GM21390 (cell line): Measurements from ENCODE around the gene PTCD1.

ENCODE experiments used
- ATAC-seq: cut with Tn5 transposase; IDR thresholded peaks from one replicate; pipeline ENCODE4 v1.9.1; 2021; ENCODE audit not compliant: unreplicated experiment

PTCD1 gene

GRCh38 chr7:99438573-99439480 is at the start of gene PTCD1, which contains the start of gene CPSF4:
Gene PTCD1 (minus strand): TSS chr7:99438798. CDS start chr7:99435242, 3,556 bp downstream.
Gene CPSF4 (plus strand): TSS chr7:99438943. CDS start chr7:99439083, 140 bp downstream.
- peak; percentile 86 for ATAC-seq

- ATAC-seq, result no peak
These were observed 46.5 kb upstream of the PTCD1 start for GRCh38 chr7:99485094-99485493.

GRCh38 chr7:99478464-99479440 is 40.2 kb upstream of the PTCD1 start:
- no peak for ATAC-seq

- no peak for ATAC-seq
These were observed 37.5 kb upstream of the PTCD1 start for GRCh38 chr7:99476107-99476506.

GRCh38 chr7:99473315-99473596 is 34.7 kb upstream of the PTCD1 start:
- no peak for ATAC-seq

GRCh38 chr7:99472561-99473314 is 34.1 kb upstream of the PTCD1 start, which contains the start of gene ZNF789:
Gene ZNF789 (plus strand): TSS chr7:99472890. CDS start chr7:99476457, 3,567 bp downstream.
- ATAC-seq, result peak; percentile 95

GRCh38 chr7:99469381-99470065 is 30.9 kb upstream of the PTCD1 start:
- no peak for ATAC-seq

GRCh38 chr7:99468336-99468918 is 29.8 kb upstream of the PTCD1 start:
- ATAC-seq, result no peak

GRCh38 chr7:99465421-99465768 is 26.8 kb upstream of the PTCD1 start:
- ATAC-seq, result no peak

- ATAC-seq, result no peak
These were observed 22.6 kb upstream of the PTCD1 start for GRCh38 chr7:99461221-99461620.

- ATAC-seq, result no peak
These were observed 22.1 kb upstream of the PTCD1 start for GRCh38 chr7:99460651-99461050.

- no peak for ATAC-seq
These were observed 20.5 kb upstream of the PTCD1 start for GRCh38 chr7:99459087-99459486.

GRCh38 chr7:99457650-99458493 is 19.3 kb upstream of the PTCD1 start:
- ATAC-seq, result no peak

GRCh38 chr7:99457050-99457649 is 18.6 kb upstream of the PTCD1 start:
- no peak for ATAC-seq

GRCh38 chr7:99456288-99456687 is 17.7 kb upstream of the PTCD1 start:
- ATAC-seq, result no peak

GRCh38 chr7:99455874-99456273 is 17.3 kb upstream of the PTCD1 start:
- no peak for ATAC-seq

GRCh38 chr7:99453105-99453504 is 14.5 kb upstream of the PTCD1 start:
- no peak for ATAC-seq

GRCh38 chr7:99452541-99452940 is 13.9 kb upstream of the PTCD1 start:
- no peak for ATAC-seq

- ATAC-seq, result no peak
These were observed 13.3 kb upstream of the PTCD1 start for GRCh38 chr7:99451936-99452335.
